HCT116 (cell line): ENCODE measurements around the gene RERG. TPM values are rescaled to one million over a fixed set of nuclear protein-coding genes. Genes with fewer than 3 reads are reported as not detected.

Experiments used
- ATAC-seq: fragments of 200-7000 bp; cut with Tn5 transposase; 2 replicates; pipeline ENCODE4 v1.9.1; 2020; ENCODE audit warnings: mild to moderate bottlenecking, moderate library complexity
- BruUV-seq: library from RNA; stranded (reverse); fragments of 400-500 nt; replicated peaks from 2 replicates; lab custom pipeline; 2021; lab: Mats Ljungman, UMichigan
- CTCF ChIA-PET: fragments of 300-600 bp; sonication (Branson Sonifier 250); formaldehyde crosslinking; loops from one replicate; lab custom pipeline; 2021; ENCODE audit warnings: antibody characterized with exemption; lab: Charles Lee
- POLR2A ChIA-PET: fragments of 300-600, 350-600 bp; sonication (Branson Sonifier 250); formaldehyde crosslinking; loops from one replicate; lab custom pipeline; 2021; ENCODE audit warnings: antibody characterized with exemption; lab: Charles Lee
- RAD21 ChIA-PET, 2 experiments: fragments of 300-600 bp; sonication (Branson Sonifier 250); formaldehyde crosslinking; loops; one replicate each; lab custom pipeline; 2023; ENCODE audit warnings: low total read pairs in 2 of 2; ENCODE audit not compliant: uncharacterized antibody in 2 of 2, unreplicated experiment in 2 of 2, low non-redundant PET in 1 of 2; lab: Charles Lee
- DNase-seq: peaks from one replicate; pipeline ENCODE4 v3.0.0-alpha.2; 2010; ENCODE audit warnings: low read depth, low spot score
- H2AFZ ChIP-seq: fragments of 200-600 bp; shearing (Covaris generic), sonication (generic); 2 replicates; pipeline ENCODE4 v1.6.1; 2017; ENCODE audit warnings: low read depth, mixed run types, mixed read lengths, antibody characterized with exemption, low read length; ENCODE audit not compliant: poor library complexity, severe bottlenecking
- H3K27ac ChIP-seq: 2 replicates; pipeline ENCODE4 v1.5.1; 2012; ENCODE audit warnings: low read depth, low read length
- H3K27me3 ChIP-seq: fragments of 200-600 bp; sonication (generic); 2 replicates; pipeline ENCODE4 v1.6.1; 2016; ENCODE audit warnings: mixed run types, low read length, mixed read lengths; ENCODE audit not compliant: insufficient read depth
- H3K36me3 ChIP-seq, 2 experiments: fragments of 200-500 bp in 1 of 2; fragments of 200-600 bp in 1 of 2; sonication (Bioruptor generic) in 1 of 2; sonication (generic) in 1 of 2; 2 replicates each; pipeline versions ENCODE4 v1.5.1 to v1.6.1; 2014 to 2016; ENCODE audit warnings: low read length in 2 of 2, inconsistent platforms in 1 of 2, mixed read lengths in 1 of 2, mixed run types in 1 of 2; ENCODE audit not compliant: insufficient read depth in 2 of 2, control insufficient read depth in 1 of 2
- H3K4me1 ChIP-seq, 2 experiments: fragments of 200-600 bp in 1 of 2; sonication (generic) in 1 of 2; 2 replicates each; pipeline versions ENCODE4 v1.5.1 to v1.6.1; 2012 to 2017; ENCODE audit warnings: low read length in 2 of 2, inconsistent platforms in 1 of 2, mild to moderate bottlenecking in 1 of 2, mixed read lengths in 1 of 2, mixed run types in 1 of 2, moderate library complexity in 1 of 2; ENCODE audit not compliant: insufficient read depth in 2 of 2, control insufficient read depth in 1 of 2
- H3K4me2 ChIP-seq: fragments of 200-600 bp; sonication (generic); 2 replicates; pipeline ENCODE4 v1.6.1; 2017; ENCODE audit warnings: mixed run types, low read length, mixed read lengths
- H3K4me3 ChIP-seq, 2 experiments: fragments of 200-600 bp in 1 of 2; sonication (generic) in 1 of 2; replicated peaks in 1 of 2; 2 replicates each; pipeline ENCODE4 v1.5.1; 2011 to 2016; ENCODE audit warnings: low read length in 2 of 2, control low read depth in 1 of 2, low read depth in 1 of 2, mild to moderate bottlenecking in 1 of 2, mixed read lengths in 1 of 2, mixed run types in 1 of 2
- H3K79me2 ChIP-seq: fragments of 200-600 bp; sonication (generic); 2 replicates; pipeline ENCODE4 v1.6.1; 2017; ENCODE audit warnings: mild to moderate bottlenecking, mixed run types, low read length, moderate library complexity, mixed read lengths; ENCODE audit not compliant: insufficient read depth
- H3K9ac ChIP-seq: fragments of 200-600 bp; sonication (generic); 2 replicates; pipeline ENCODE4 v1.6.1; 2016; ENCODE audit warnings: low read length, mixed read lengths
- H3K9me2 ChIP-seq: fragments of 200-600 bp; sonication (generic), shearing (Covaris generic); 2 replicates; pipeline ENCODE4 v1.6.1; 2017; ENCODE audit warnings: mixed run types, mild to moderate bottlenecking, moderate library complexity; ENCODE audit not compliant: insufficient read depth
- H3K9me3 ChIP-seq, 2 experiments: fragments of 200-500 bp in 1 of 2; fragments of 200-600 bp in 1 of 2; sonication (Bioruptor generic) in 1 of 2; sonication (generic) in 1 of 2; 2 replicates each; pipeline ENCODE4 v1.6.1; 2014 to 2017; ENCODE audit warnings: low read length in 2 of 2, mixed read lengths in 2 of 2, inconsistent platforms in 1 of 2, low read depth in 1 of 2, mild to moderate bottlenecking in 1 of 2, mixed run types in 1 of 2, moderate library complexity in 1 of 2; ENCODE audit not compliant: control insufficient read depth in 1 of 2, insufficient read depth in 1 of 2
- H4K20me1 ChIP-seq: fragments of 200-600 bp; sonication (generic), shearing (Covaris generic); 2 replicates; pipeline ENCODE4 v1.6.1; 2017; ENCODE audit warnings: mixed run types, mild to moderate bottlenecking, moderate library complexity; ENCODE audit not compliant: insufficient read depth
- ATF3 ChIP-seq: IDR thresholded peaks from 2 replicates; pipeline ENCODE4 v1.6.1; 2012
- CBX3 ChIP-seq: IDR thresholded peaks from 2 replicates; pipeline ENCODE4 v1.6.1; 2012; ENCODE audit warnings: low read depth
- CTCF ChIP-seq, 3 experiments: fragments of 200-600 bp in 1 of 3; sonication (generic) in 1 of 3; IDR thresholded peaks in 2 of 3; conservative IDR thresholded peaks in 1 of 3; 2 replicates each; pipeline ENCODE4 v1.5.1; 2012 to 2017; ENCODE audit warnings: low read depth in 2 of 3, low read length in 2 of 3, antibody characterized with exemption in 1 of 3, borderline replicate concordance in 1 of 3, control low read depth in 1 of 3, mild to moderate bottlenecking in 1 of 3, mixed read lengths in 1 of 3, mixed run types in 1 of 3, moderate library complexity in 1 of 3; ENCODE audit not compliant: insufficient read depth in 1 of 3
- EGR1 ChIP-seq: IDR thresholded peaks from 2 replicates; pipeline ENCODE4 v1.6.1; 2012; ENCODE audit warnings: low read depth
- ELF1 ChIP-seq: IDR thresholded peaks from 2 replicates; pipeline ENCODE4 v1.6.1; 2012; ENCODE audit warnings: low read depth, borderline replicate concordance
- EZH2phosphoT487 ChIP-seq: fragments of 200-600 bp; IDR thresholded peaks from 2 replicates; pipeline ENCODE4 v1.6.1; 2018; ENCODE audit warnings: antibody characterized with exemption, borderline replicate concordance
- FOSL1 ChIP-seq: IDR thresholded peaks from 2 replicates; pipeline ENCODE4 v1.6.1; 2012; ENCODE audit warnings: low read depth
- JUND ChIP-seq: IDR thresholded peaks from 2 replicates; pipeline ENCODE4 v1.6.1; 2012
- MAX ChIP-seq: IDR thresholded peaks from 2 replicates; pipeline ENCODE4 v1.6.1; 2012
- POLR2A ChIP-seq: IDR thresholded peaks from 2 replicates; pipeline ENCODE4 v1.7.0; 2011; ENCODE audit warnings: borderline replicate concordance; ENCODE audit not compliant: insufficient read depth, insufficient read length; ENCODE audit errors: extremely low read depth
- POLR2AphosphoS5 ChIP-seq: IDR thresholded peaks from 2 replicates; pipeline ENCODE4 v1.6.1; 2011; ENCODE audit warnings: mild to moderate bottlenecking, low read depth, low read length, moderate library complexity
- REST ChIP-seq: IDR thresholded peaks from 2 replicates; pipeline ENCODE4 v1.6.1; 2012; ENCODE audit warnings: low read depth
- SIN3A ChIP-seq: IDR thresholded peaks from 2 replicates; pipeline ENCODE4 v1.6.1; 2012; ENCODE audit warnings: low read depth
- SP1 ChIP-seq: IDR thresholded peaks from 2 replicates; pipeline ENCODE4 v1.6.1; 2012; ENCODE audit warnings: low read depth
- ZFX ChIP-seq: fragments of 450-650 bp; IDR thresholded peaks from 2 replicates; pipeline ENCODE4 v1.6.1; 2017
- ZNF274 ChIP-seq: fragments of 200-500 bp; sonication (Bioruptor generic); IDR thresholded peaks from 2 replicates; pipeline ENCODE4 v1.6.1; 2014; ENCODE audit warnings: mild to moderate bottlenecking, low read depth, low read length, inconsistent platforms
- intact Hi-C: fragments of 100-400 bp; cut with micrococcal nuclease; formaldehyde crosslinking; loops from 2 replicates; pipeline ENCODE4 v1.10.0; 2022
- total RNA-seq: library from RNA; stranded (reverse); gene quantifications from one replicate; pipeline ENCODE4 v1.2.1, GENCODE V29; 2021; ENCODE audit not compliant: unreplicated experiment

Gene RERG
- total RNA-seq, 1 experiment from 2014 or later: not detected

GRCh38 chr12:15168026-15168678, 53.1 kb downstream of the RERG start (continued):
- TF ChIP-seq REST (no peak), SIN3A (no peak), EGR1 (no peak), ELF1 (no peak), SP1 (no peak), MAX (no peak), POLR2AphosphoS5 (no peak), POLR2A (no peak), JUND (no peak)

GRCh38 chr12:15165012-15165659, 56.1 kb downstream of the RERG start:
- Histone ChIP-seq H3K27me3 (peaks cover 80% of the 10 kb centered on the region), H3K4me3 (no peak overlapping the region), H4K20me1 (no peaks in the 10 kb centered on the region), H3K9me3 (no peaks in the 10 kb centered on the region), H3K4me1 (no peaks in the 10 kb centered on the region), H3K4me2 (no peak overlapping the region), H3K9me2 (no peaks in the 10 kb centered on the region), H3K9ac (no peak overlapping the region), H3K79me2 (no peaks in the 10 kb centered on the region), H3K27ac (peak overlapping the region; percentile 64), H3K36me3 (no peaks in the 10 kb centered on the region), H2AFZ (no peak overlapping the region)
- RAD21 ChIA-PET: no interaction called here
- POLR2A ChIA-PET: interaction anchor here (1.5 kb wide), 2 partner anchors 9 to 15 kb away, joined by 3 read pairs; no protein-coding TSS in a partner anchor
- ATAC-seq (no peak), DNase-seq (no peak)
- CTCF ChIA-PET: no interaction called here
- BruUV-seq: no TSS peak
- intact Hi-C loops: no loop called here
- TF ChIP-seq REST (no peak), ZFX (no peak), EZH2phosphoT487 (no peak), POLR2AphosphoS5 (no peak), ZNF274 (no peak), FOSL1 (no peak), CTCF (IDR thresholded peaks at IDR 0.05 in 2 of 3, conservative IDR thresholded peaks at IDR 0.05 in 1 of 3; ENCODE audit: borderline replicate concordance in 1 of 3, insufficient read depth in 1 of 3, low read depth in 2 of 3, low read length in 2 of 3) (no peak), ATF3 (no peak), CBX3 (no peak)
